ENCODE results near the gene MON2. TPM values are rescaled to one million over a fixed set of nuclear protein-coding genes. Genes with fewer than 3 reads are reported as not detected.

Gene MON2
- total and polyA plus RNA-seq, 2 of the 8 experiments (the other 6 are each of a cell fraction or from before 2014, with no cell fraction given), result 3.8 to 21.8 TPM

GRCh38 chr12:62576503-62576902 lies 109.9 kb downstream of the MON2 start:
- 94% methylated on average over 1 of the region's 1 CpG; no CpG with 5 or more reads in 1 of the 2 experiments for WGBS, 2 experiments (ENCODE audit: extremely low coverage in 1 of 2, insufficient coverage in 1 of 2, insufficient read length in 1 of 2, insufficient replicate concordance in 2 of 2, low coverage in 1 of 2, low lambda C conversion rate in 2 of 2, missing lambda C conversion rate in 1 of 2)
- no peak for FAIRE-seq
- TF ChIP-seq SP2 (IDR thresholded peaks at IDR 0.05; ENCODE audit: low read length), result no peak
- no peak for TF ChIP-seq E2F6 (IDR thresholded peaks at IDR 0.05)
- TF ChIP-seq GTF2F1 (IDR thresholded peaks at IDR 0.05; ENCODE audit: borderline replicate concordance, low read depth, low read length), result no peak
- no peak for TF ChIP-seq CBX5 (IDR thresholded peaks at IDR 0.05; ENCODE audit: low read depth, low read length)
- no peak for TF ChIP-seq RXRA (IDR thresholded peaks at IDR 0.05; ENCODE audit: insufficient read depth, low read depth, low read length)
- TF ChIP-seq SIX5 (IDR thresholded peaks at IDR 0.05; ENCODE audit: low read depth, low read length), result no peak
- no peak for TF ChIP-seq NRF1 (IDR thresholded peaks at IDR 0.05; ENCODE audit: low read depth, low read length)
- TF ChIP-seq NANOG (IDR thresholded peaks at IDR 0.05; ENCODE audit: insufficient read depth, low read depth, low read length, poor library complexity, severe bottlenecking), result no peak
- TF ChIP-seq SAP30 (IDR thresholded peaks at IDR 0.05; ENCODE audit: insufficient read depth, insufficient replicate concordance, low read length), result no peak
- TF ChIP-seq CHD1 (IDR thresholded peaks at IDR 0.05; ENCODE audit: low read depth, low read length), result no peak
- no peak for TF ChIP-seq CREB1 (IDR thresholded peaks at IDR 0.05)
- no peak for TF ChIP-seq HDAC6 (IDR thresholded peaks at IDR 0.05; ENCODE audit: low read depth, low read length)
- no peak for TF ChIP-seq BRCA1 (IDR thresholded peaks at IDR 0.05; ENCODE audit: low read depth, low read length)
- TF ChIP-seq TAF1 (IDR thresholded peaks at IDR 0.05; ENCODE audit: low read depth, low read length), result no peak
- no peak; the same call in 1 of the 2 replicates for TF ChIP-seq MAFK (IDR thresholded peaks at IDR 0.05; ENCODE audit: low read depth, low read length)

More at GRCh38 chr12:62576503-62576902, 109.9 kb downstream of the MON2 start:
- Histone ChIP-seq H3K4me2 (ENCODE audit: insufficient read depth in 1 of 2, low read depth in 2 of 2, low read length in 2 of 2) (no peak overlapping the region), H4K20me1 (replicated peaks in 1 of 2; ENCODE audit: control insufficient read depth in 1 of 2, insufficient read depth in 2 of 2, low read length in 2 of 2) (no peaks in the 10 kb centered on the region), H3K27me3 (replicated peaks in 1 of 4; ENCODE audit: control insufficient read depth in 3 of 4, extremely low read depth in 1 of 4, insufficient read depth in 3 of 4, low read length in 3 of 4) (no peaks in the 10 kb centered on the region), H4K91ac (replicated peaks; ENCODE audit: insufficient read length, low read length) (no peak overlapping the region), H4K5ac (ENCODE audit: insufficient read length, low read depth, low read length) (no peak overlapping the region), H3K23me2 (ENCODE audit: low read depth, low read length) (no peaks in the 10 kb centered on the region), H3K4me3 (ENCODE audit: extremely low read depth in 1 of 4, insufficient read depth in 2 of 4, low read depth in 3 of 4, low read length in 4 of 4) (no peak overlapping the region), H2BK15ac (ENCODE audit: low read length) (no peak overlapping the region), H2BK20ac (ENCODE audit: low read length) (no peak overlapping the region), H3K9ac (replicated peaks in 1 of 4; ENCODE audit: extremely low read depth in 1 of 4, low read depth in 3 of 4, low read length in 3 of 4) (no peak overlapping the region), H3K9me3 (ENCODE audit: insufficient read depth in 2 of 2, low read depth in 1 of 2, low read length in 1 of 2) (no peaks in the 10 kb centered on the region), H4K8ac (ENCODE audit: extremely low read depth, insufficient read depth, low read length) (no peak overlapping the region), H3K23ac (ENCODE audit: insufficient read length) (no peak overlapping the region), H3K18ac (ENCODE audit: extremely low read depth, low read length) (no peak overlapping the region), H3K79me2 (ENCODE audit: control insufficient read depth in 1 of 2, insufficient read depth in 2 of 2, low read length in 2 of 2) (no peaks in the 10 kb centered on the region), H2AFZ (ENCODE audit: low read length) (no peak overlapping the region), H3K4me1 (replicated peaks in 1 of 4; ENCODE audit: control insufficient read depth in 3 of 4, insufficient read depth in 4 of 4, low read length in 3 of 4) (no peaks in the 10 kb centered on the region), H3K36me3 (ENCODE audit: control insufficient read depth in 2 of 4, insufficient read depth in 4 of 4, low read length in 3 of 4) (no peaks in the 10 kb centered on the region), H2BK12ac (ENCODE audit: low read depth, low read length) (no peak overlapping the region), H2BK120ac (replicated peaks; ENCODE audit: low read depth, low read length) (no peak overlapping the region), H2AK5ac (ENCODE audit: low read depth, low read length) (no peak overlapping the region), H3K14ac (ENCODE audit: insufficient read length) (no peak overlapping the region), H3K4ac (replicated peaks; ENCODE audit: insufficient read length, low read depth, low read length) (no peak overlapping the region), H2BK5ac (ENCODE audit: low read depth, low read length) (no peak overlapping the region), H3K79me1 (ENCODE audit: low read depth, low read length) (no peaks in the 10 kb centered on the region), H3K27ac (ENCODE audit: low read depth, low read length) (no peak overlapping the region), H3K56ac (replicated peaks; ENCODE audit: insufficient read length, low read depth, low read length) (no peak overlapping the region)
- ChIA-PET POLR2A (ENCODE audit: partially characterized antibody) (no interaction called here), CTCF (ENCODE audit: partially characterized antibody) (interaction anchor here (0.9 to 12.0 kb wide), 3 partner anchors 10 to 222 kb away, joined by 3 to 173 read pairs (median 6); no protein-coding TSS in a partner anchor)
- DNase-seq (ENCODE audit: low read depth in 1 of 2, low spot score in 2 of 2), result no peak
